Stimulated activated CD8-positive, alpha-beta memory T cell treated with anti-CD3 and anti-CD28 coated beads, Interleukin-12 subunit alpha, Interleukin-12 subunit beta, amount 100 ng/mL, for 4 hours (primary cell): ENCODE measurements around the gene TIMP4.

Experiments used
- DNase-seq: peaks from one replicate; pipeline ENCODE4 v3.0.0-alpha.2; 2020; ENCODE audit warnings: low read depth

Gene TIMP4

GRCh38 chr3:12147049-12147780 lies 11.5 kb downstream of the TIMP4 start:
- DNase-seq: no peak

GRCh38 chr3:12143949-12144504 lies 14.7 kb downstream of the TIMP4 start:
- no peak for DNase-seq

- no peak for DNase-seq
These were observed 16.2 kb downstream of the TIMP4 start for GRCh38 chr3:12142476-12142875.

GRCh38 chr3:12141350-12141749 lies 17.4 kb downstream of the TIMP4 start:
- no peak for DNase-seq

- no peak for DNase-seq
These were observed 19.6 kb downstream of the TIMP4 start for GRCh38 chr3:12139111-12139511.

- DNase-seq: no peak
These were observed 20.7 kb downstream of the TIMP4 start for GRCh38 chr3:12138044-12138443.

GRCh38 chr3:12136371-12136770 lies 22.3 kb downstream of the TIMP4 start:
- DNase-seq: no peak

GRCh38 chr3:12135029-12135657 lies 23.6 kb downstream of the TIMP4 start:
- DNase-seq: no peak

- no peak for DNase-seq
These were observed 25.8 kb downstream of the TIMP4 start for GRCh38 chr3:12132881-12133280.

GRCh38 chr3:12131351-12132090 lies 27.2 kb downstream of the TIMP4 start:
- no peak for DNase-seq

- no peak for DNase-seq
These were observed 31.3 kb downstream of the TIMP4 start for GRCh38 chr3:12127391-12127790.

GRCh38 chr3:12125772-12126171 lies 32.9 kb downstream of the TIMP4 start:
- DNase-seq: no peak

GRCh38 chr3:12121466-12121865 lies 37.2 kb downstream of the TIMP4 start:
- no peak for DNase-seq

GRCh38 chr3:12120374-12121140 lies 38.2 kb downstream of the TIMP4 start:
- no peak for DNase-seq

GRCh38 chr3:12117473-12117872 lies 41.2 kb downstream of the TIMP4 start:
- no peak for DNase-seq

GRCh38 chr3:12116870-12117269 lies 41.8 kb downstream of the TIMP4 start:
- DNase-seq: no peak

GRCh38 chr3:12115849-12116248 lies 42.9 kb downstream of the TIMP4 start:
- no peak for DNase-seq

- DNase-seq: no peak
These were observed 43.6 kb downstream of the TIMP4 start for GRCh38 chr3:12115104-12115503.

GRCh38 chr3:12114251-12114650 lies 44.5 kb downstream of the TIMP4 start:
- no peak for DNase-seq

- DNase-seq: no peak
These were observed 51.5 kb downstream of the TIMP4 start for GRCh38 chr3:12107071-12107713.
